Measurements from ENCODE around the gene ADAP1. TPM values are rescaled to one million over a fixed set of nuclear protein-coding genes. Genes with fewer than 3 reads are reported as not detected.

Gene ADAP1
- total RNA-seq, 1 experiment from 2014 or later: 31.2 TPM

GRCh38 chr7:940599-941408, 13.7 kb downstream of the ADAP1 start:
- H3K27ac ChIP-seq (ENCODE audit: low read length): no peak overlapping the region
- CTCF ChIA-PET: no interaction called here
- no TSS peak for BruUV-seq (replicated peaks)

GRCh38 chr7:939843-940242, 14.6 kb downstream of the ADAP1 start:
- Histone ChIP-seq H3F3A (ENCODE audit: low read length, unreplicated experiment) (no peaks in the 10 kb centered on the region), H2AFZ (ENCODE audit: low read length) (no peak overlapping the region), H3K9me2 (replicated peaks; ENCODE audit: low read length) (no peaks in the 10 kb centered on the region), H3K9me3 (ENCODE audit: low read length) (no peaks in the 10 kb centered on the region), H3K79me2 (ENCODE audit: low read length) (no peaks in the 10 kb centered on the region), H3K4me2 (ENCODE audit: low read length) (no peak overlapping the region), H4K20me1 (ENCODE audit: low read length) (no peaks in the 10 kb centered on the region), H3K36me3 (ENCODE audit: low read depth, low read length) (no peaks in the 10 kb centered on the region), H3K4me1 (ENCODE audit: insufficient read depth, low read length) (peaks cover 3% of the 10 kb centered on the region), H3K4me3 (ENCODE audit: low read length) (no peak overlapping the region), H3K9ac (ENCODE audit: low read length) (no peak overlapping the region), H3K27ac (ENCODE audit: low read length) (no peak overlapping the region), H3K27me3 (ENCODE audit: low read length) (no peaks in the 10 kb centered on the region)
- POLR2A ChIA-PET (ENCODE audit: unreplicated experiment): no interaction called here
- DNase-seq: no peak
- TF ChIP-seq EZH2 (IDR thresholded peaks at IDR 0.05; ENCODE audit: low read length, unreplicated experiment) (no peak), CTCF (conservative IDR thresholded peaks at IDR 0.05; ENCODE audit: low read depth, low read length) (no peak)
- no TSS peak for BruUV-seq (replicated peaks)
- CTCF ChIA-PET: no interaction called here
- no peak for ATAC-seq
- intact Hi-C loops (cut with micrococcal nuclease): no loop called here

More at GRCh38 chr7:940599-941408, 13.7 kb downstream of the ADAP1 start:
- intact Hi-C loops (cut with micrococcal nuclease): no loop called here
- no peaks in the 10 kb centered on the region for H3K9me3 ChIP-seq (ENCODE audit: low read length)
- no peak overlapping the region for H3K4me2 ChIP-seq (ENCODE audit: low read length)
- no peaks in the 10 kb centered on the region for H3K27me3 ChIP-seq (ENCODE audit: low read length)
- H3K4me3 ChIP-seq (ENCODE audit: low read length): no peak overlapping the region
- no peak for TF ChIP-seq CTCF (conservative IDR thresholded peaks at IDR 0.05; ENCODE audit: low read depth, low read length)
- no peaks in the 10 kb centered on the region for H3K36me3 ChIP-seq (ENCODE audit: low read depth, low read length)
- H3F3A ChIP-seq (ENCODE audit: low read length, unreplicated experiment): no peaks in the 10 kb centered on the region
- no peaks in the 10 kb centered on the region for H3K79me2 ChIP-seq (ENCODE audit: low read length)
- no peaks in the 10 kb centered on the region for H3K9me2 ChIP-seq (replicated peaks; ENCODE audit: low read length)
- no peak overlapping the region for H3K9ac ChIP-seq (ENCODE audit: low read length)
- no peak overlapping the region for H2AFZ ChIP-seq (ENCODE audit: low read length)
- H3K4me1 ChIP-seq (ENCODE audit: insufficient read depth, low read length): peaks cover 11% of the 10 kb centered on the region
- no peak for ATAC-seq
- no peak for DNase-seq
- POLR2A ChIA-PET (ENCODE audit: unreplicated experiment): no interaction called here
- H4K20me1 ChIP-seq (ENCODE audit: low read length): no peaks in the 10 kb centered on the region

GRCh38 chr7:938546-939185, 15.8 kb downstream of the ADAP1 start:
- no peak for ATAC-seq
- no peak for DNase-seq
- Histone ChIP-seq H3K27me3 (ENCODE audit: low read length) (no peaks in the 10 kb centered on the region), H3K4me2 (ENCODE audit: low read length) (no peak overlapping the region), H3K4me1 (ENCODE audit: insufficient read depth, low read length) (no peaks in the 10 kb centered on the region), H3K36me3 (ENCODE audit: low read depth, low read length) (no peaks in the 10 kb centered on the region), H3K9me3 (ENCODE audit: low read length) (no peaks in the 10 kb centered on the region), H3K79me2 (ENCODE audit: low read length) (no peaks in the 10 kb centered on the region), H3K9me2 (replicated peaks; ENCODE audit: low read length) (no peaks in the 10 kb centered on the region), H3F3A (ENCODE audit: low read length, unreplicated experiment) (no peaks in the 10 kb centered on the region), H3K4me3 (ENCODE audit: low read length) (no peak overlapping the region), H3K27ac (ENCODE audit: low read length) (no peak overlapping the region), H3K9ac (ENCODE audit: low read length) (no peak overlapping the region), H2AFZ (ENCODE audit: low read length) (no peak overlapping the region), H4K20me1 (ENCODE audit: low read length) (no peaks in the 10 kb centered on the region)
- ChIA-PET POLR2A (ENCODE audit: unreplicated experiment) (no interaction called here), CTCF (no interaction called here)
- intact Hi-C loops (cut with micrococcal nuclease): no loop called here
- BruUV-seq (replicated peaks): no TSS peak
- no peak for TF ChIP-seq CTCF (conservative IDR thresholded peaks at IDR 0.05; ENCODE audit: low read depth, low read length)
- TF ChIP-seq EZH2phosphoT487 (IDR thresholded peaks at IDR 0.05; ENCODE audit: borderline replicate concordance, low read length): no peak
- no peak for TF ChIP-seq EZH2 (IDR thresholded peaks at IDR 0.05; ENCODE audit: low read length, unreplicated experiment)

All from PC-3 (cell line).